Adrenal gland (tissue), 12 donors: ENCODE results near the gene ASIC5. TPM values are rescaled to one million over a fixed set of nuclear protein-coding genes. Genes with fewer than 3 reads are reported as not detected.

ENCODE experiments used
- DNase-seq, 7 donors: peaks; one replicate each; pipeline ENCODE4 v3.0.0-alpha.2; 2019 to 2020
- H3K27ac ChIP-seq, 5 donors: fragments of 200-600 bp; sonication (generic) in 4 of 5; 1 replicate in 3 of 5; 2 replicates in 2 of 5; pipeline versions ENCODE4 v1.5.1 to v1.8.0; 2016 to 2020; ENCODE audit warnings: mild to moderate bottlenecking in 1 of 5
- H3K27me3 ChIP-seq: fragments of 200-600 bp; 2 replicates; pipeline ENCODE4 v1.8.0; 2021
- H3K36me3 ChIP-seq, 2 donors: fragments of 200-600 bp; replicated peaks in 1 of 2; 1 replicate in 1 of 2; 2 replicates in 1 of 2; pipeline versions ENCODE4 v1.5.1 to v1.8.0; 2018 to 2022
- H3K4me1 ChIP-seq, 2 donors: fragments of 200-600 bp; replicated peaks in 1 of 2; 1 replicate in 1 of 2; 2 replicates in 1 of 2; pipeline versions ENCODE4 v1.5.1 to v1.8.0; 2018 to 2021
- H3K4me3 ChIP-seq, 4 donors: fragments of 200-600 bp; sonication (generic) in 3 of 4; one replicate each; pipeline ENCODE4 v1.5.1; 2016 to 2018
- H3K9me3 ChIP-seq, 3 donors: fragments of 200-600 bp; sonication (generic) in 1 of 3; replicated peaks in 1 of 3; 1 replicate in 2 of 3; 2 replicates in 1 of 3; pipeline versions ENCODE4 v1.5.1 to v1.8.0; 2016 to 2021
- POLR2A ChIP-seq, 2 donors: fragments of 450-650 bp; IDR thresholded peaks; one replicate each; pipeline ENCODE4 v1.6.1; 2017; ENCODE audit warnings: antibody characterized with exemption in 2 of 2, mild to moderate bottlenecking in 2 of 2, moderate library complexity in 1 of 2
- WGBS, 4 donors: extraction: QIAGEN DNeasy Blood & Tissue Kit in 2 of 4; methylation state at CpG; one replicate each; pipeline versions ENCODE4 v1.1.5 to v1.1.7; 2013 to 2017; 5-methylcytosine and 5-hydroxymethylcytosine counted together
- intact Hi-C, 2 donors: fragments of 100-400 bp; cut with DNase I; formaldehyde crosslinking; loops; one replicate each; pipeline versions ENCODE4 v1.14.1 to v1.15.0; 2022 to 2023
- polyA plus RNA-seq, 3 donors: library from polyadenylated mRNA; stranded (reverse); fragments of 200-250 nt in 2 of 3; fragments of 350-450 nt in 1 of 3; fragmentation: Illumina TruSeq in 1 of 3; extraction: RNeasy Lipid Tissue Mini Kit (QIAGEN cat#74804) in 1 of 3; gene quantifications; one replicate each; pipeline ENCODE4 v1.2.3, GENCODE V29; 2013 to 2014
- total RNA-seq, 9 donors: library from RNA; depleted of rRNA in 4 of 9; stranded (reverse); fragments of >200 nt in 4 of 9; fragments of 120-200 nt in 1 of 9; fragmentation: NEBNext Ultra II Directional in 1 of 9; extraction: Animal tissue kit (Norgen Biotek cat#: 25700) in 1 of 9; gene quantifications; one replicate each; pipeline versions ENCODE4 v1.1.0 to v1.2.4, GENCODE V29; 2013 to 2023
- TF ChIP-seq, protein P1 (sequence below), 6 experiments: fragments of 450-650 bp in 4 of 6; fragments of 200-600 bp in 2 of 6; sonication (generic) in 1 of 6; IDR thresholded peaks; 1 replicate in 5 of 6; 2 replicates in 1 of 6; pipeline versions ENCODE4 v1.5.1 to v1.8.0; 2016 to 2021; ENCODE audit warnings: antibody characterized with exemption in 6 of 6, mild to moderate bottlenecking in 2 of 6, moderate library complexity in 1 of 6
- donor health status: healthy with polysubstance abuse.
- donor health status: Bipolar disorder and iron deficiency.
- donor health status: DM: yes; HTN: yes; CAD: no.
- donor health status: DM: no; HTN: no; CAD: no.
- donor health status: DM: no; HTN: no; CAD: no.
- donor health status: DM: yes; HTN: yes; CAD: no.

ASIC5 gene
- total and polyA plus RNA-seq, 12 donors, result not detected

DNA sequence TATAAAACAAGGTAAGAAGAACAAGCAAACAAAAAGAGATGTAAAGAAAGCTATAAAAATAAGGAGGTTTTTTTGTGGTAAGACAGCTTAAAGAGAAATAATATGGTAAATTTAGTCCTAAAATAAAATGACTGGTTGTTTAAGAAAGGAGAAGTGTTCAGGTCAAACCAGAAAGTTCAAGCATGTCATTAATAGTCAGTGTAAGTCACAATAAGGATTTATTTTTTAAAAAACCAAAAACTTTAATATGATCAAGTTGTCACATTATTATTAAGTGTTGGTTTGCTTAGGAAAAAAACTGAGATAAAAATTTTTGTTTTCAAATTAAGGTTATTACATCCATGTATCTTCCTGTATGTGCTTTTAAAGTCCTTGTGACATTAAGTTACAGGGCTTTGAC is 19.1 kb downstream of the ASIC5 start:
- no peak overlapping the region for H3K27ac ChIP-seq
- no peak for TF ChIP-seq POLR2A (IDR thresholded peaks at IDR 0.05)
- TF ChIP-seq, protein P1, sequence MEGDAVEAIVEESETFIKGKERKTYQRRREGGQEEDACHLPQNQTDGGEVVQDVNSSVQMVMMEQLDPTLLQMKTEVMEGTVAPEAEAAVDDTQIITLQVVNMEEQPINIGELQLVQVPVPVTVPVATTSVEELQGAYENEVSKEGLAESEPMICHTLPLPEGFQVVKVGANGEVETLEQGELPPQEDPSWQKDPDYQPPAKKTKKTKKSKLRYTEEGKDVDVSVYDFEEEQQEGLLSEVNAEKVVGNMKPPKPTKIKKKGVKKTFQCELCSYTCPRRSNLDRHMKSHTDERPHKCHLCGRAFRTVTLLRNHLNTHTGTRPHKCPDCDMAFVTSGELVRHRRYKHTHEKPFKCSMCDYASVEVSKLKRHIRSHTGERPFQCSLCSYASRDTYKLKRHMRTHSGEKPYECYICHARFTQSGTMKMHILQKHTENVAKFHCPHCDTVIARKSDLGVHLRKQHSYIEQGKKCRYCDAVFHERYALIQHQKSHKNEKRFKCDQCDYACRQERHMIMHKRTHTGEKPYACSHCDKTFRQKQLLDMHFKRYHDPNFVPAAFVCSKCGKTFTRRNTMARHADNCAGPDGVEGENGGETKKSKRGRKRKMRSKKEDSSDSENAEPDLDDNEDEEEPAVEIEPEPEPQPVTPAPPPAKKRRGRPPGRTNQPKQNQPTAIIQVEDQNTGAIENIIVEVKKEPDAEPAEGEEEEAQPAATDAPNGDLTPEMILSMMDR (IDR thresholded peaks at IDR 0.05), result no peak
- DNase-seq, result no peak
- no peaks in the 10 kb centered on the region for H3K4me1 ChIP-seq
- no peaks in the 10 kb centered on the region for H3K36me3 ChIP-seq
- intact Hi-C loops, result no loop called here
- no peaks in the 10 kb centered on the region for H3K27me3 ChIP-seq
- no peak overlapping the region for H3K4me3 ChIP-seq
- H3K9me3 ChIP-seq, result peaks cover 0 to 10% (median 0%) of the 10 kb centered on the region in 3 donors

DNA sequence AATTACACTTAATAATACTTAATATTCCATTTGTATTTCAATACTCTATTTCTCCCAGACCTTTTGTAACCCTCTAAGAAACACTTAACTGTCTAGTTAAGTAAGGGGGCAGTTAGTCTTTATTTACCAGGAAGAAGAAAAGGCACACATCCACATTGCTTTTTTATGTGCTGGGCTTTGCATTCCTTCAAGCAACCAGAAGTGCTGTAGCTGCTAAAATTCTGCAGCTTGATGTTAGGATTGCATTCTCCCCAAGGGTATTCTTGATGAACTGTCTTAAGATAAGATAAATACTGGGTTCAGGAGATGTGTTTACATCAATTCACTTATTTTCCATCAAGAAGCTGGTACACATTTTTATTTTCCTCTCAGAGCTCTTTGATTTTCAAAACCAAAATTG is 24.0 kb downstream of the ASIC5 start:
- H3K4me1 ChIP-seq, result no peaks in the 10 kb centered on the region
- H3K27ac ChIP-seq, result no peak overlapping the region
- no peak for DNase-seq
- intact Hi-C loops, result no loop called here
- TF ChIP-seq, protein P1 (IDR thresholded peaks at IDR 0.05), result no peak
- no peak for TF ChIP-seq POLR2A (IDR thresholded peaks at IDR 0.05)
- no peaks in the 10 kb centered on the region for H3K9me3 ChIP-seq
- H3K27me3 ChIP-seq, result no peaks in the 10 kb centered on the region
- H3K4me3 ChIP-seq, result no peak overlapping the region
- H3K36me3 ChIP-seq, result no peaks in the 10 kb centered on the region

DNA sequence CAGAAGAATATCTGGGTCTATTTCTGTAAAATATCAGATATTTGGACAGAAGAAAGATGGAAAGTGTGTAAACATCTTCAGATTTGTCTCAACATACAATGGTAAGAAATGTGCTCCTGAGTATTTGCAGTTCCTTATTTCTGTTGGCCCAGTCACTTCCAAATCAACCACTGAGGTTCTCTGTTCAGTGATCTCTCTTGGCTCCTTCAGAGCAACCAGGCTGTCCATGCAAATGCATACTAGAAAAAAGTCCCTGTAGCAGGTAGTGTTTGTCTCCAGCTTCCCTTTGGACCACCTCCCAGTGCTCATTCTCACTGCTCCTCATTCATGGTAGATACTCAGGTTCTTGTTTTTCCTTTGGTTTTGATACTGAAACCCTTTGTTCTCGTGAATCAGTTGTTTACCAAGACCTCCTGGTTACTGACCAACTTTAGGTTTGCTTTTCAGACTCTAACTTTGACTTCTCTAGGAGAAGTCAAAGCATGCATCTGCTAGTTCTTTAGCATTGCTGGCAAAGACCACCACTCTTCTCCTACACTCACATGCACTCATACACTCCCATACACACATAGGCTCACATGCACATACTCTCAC is 28.8 kb downstream of the ASIC5 start:
- H3K9me3 ChIP-seq, result no peaks in the 10 kb centered on the region
- intact Hi-C loops, result no loop called here

DNA sequence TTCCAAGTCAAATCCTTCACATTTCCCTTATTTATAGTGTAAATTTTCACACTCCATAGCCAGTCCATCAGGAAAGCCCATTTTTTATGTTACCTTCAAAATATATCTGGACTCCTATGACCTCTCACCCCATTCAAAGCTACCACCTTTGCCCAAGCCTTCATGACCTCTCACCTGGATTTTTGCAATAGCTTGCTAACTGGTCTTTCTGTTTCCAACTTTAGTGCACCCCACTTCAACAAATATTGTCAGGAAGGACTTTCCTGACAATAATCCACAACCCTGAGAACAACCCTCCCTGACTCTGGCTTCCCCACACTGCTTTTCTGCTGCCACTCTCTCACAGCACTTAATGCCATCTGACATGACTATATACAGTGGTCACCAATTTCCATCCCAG is 33.4 kb downstream of the ASIC5 start:
- Histone ChIP-seq H3K4me3 (no peak overlapping the region), H3K4me1 (no peaks in the 10 kb centered on the region), H3K27ac (no peak overlapping the region), H3K36me3 (no peaks in the 10 kb centered on the region), H3K27me3 (no peaks in the 10 kb centered on the region), H3K9me3 (no peaks in the 10 kb centered on the region)
- no peak for DNase-seq
- intact Hi-C loops, result no loop called here
- TF ChIP-seq, protein P1 (IDR thresholded peaks at IDR 0.05), result no peak
- TF ChIP-seq POLR2A (IDR thresholded peaks at IDR 0.05), result no peak

More for the DNA sequence above, 28.8 kb downstream of the ASIC5 start:
- WGBS, 4 donors, result 51 to 85% (median 76%) methylated on average over 1 of the region's 1 CpG
- no peak for DNase-seq
- Histone ChIP-seq H3K36me3 (no peaks in the 10 kb centered on the region), H3K27me3 (no peaks in the 10 kb centered on the region), H3K4me3 (no peak overlapping the region), H3K27ac (no peak overlapping the region), H3K4me1 (no peaks in the 10 kb centered on the region)
- TF ChIP-seq, protein P1 (IDR thresholded peaks at IDR 0.05), result no peak
- TF ChIP-seq POLR2A (IDR thresholded peaks at IDR 0.05), result no peak
